GM19043 (cell line): Measurements from ENCODE around the gene MRPL30.
"Not testable (repeated sequence)": the region's sequence is repeated elsewhere in the genome, so short reads cannot be mapped to it uniquely, and the experiment has no call there.

Experiments used
- ATAC-seq: cut with Tn5 transposase; IDR thresholded peaks from one replicate; pipeline ENCODE4 v1.9.1; 2021; ENCODE audit warnings: low read depth; ENCODE audit not compliant: unreplicated experiment

MRPL30 gene

DNA sequence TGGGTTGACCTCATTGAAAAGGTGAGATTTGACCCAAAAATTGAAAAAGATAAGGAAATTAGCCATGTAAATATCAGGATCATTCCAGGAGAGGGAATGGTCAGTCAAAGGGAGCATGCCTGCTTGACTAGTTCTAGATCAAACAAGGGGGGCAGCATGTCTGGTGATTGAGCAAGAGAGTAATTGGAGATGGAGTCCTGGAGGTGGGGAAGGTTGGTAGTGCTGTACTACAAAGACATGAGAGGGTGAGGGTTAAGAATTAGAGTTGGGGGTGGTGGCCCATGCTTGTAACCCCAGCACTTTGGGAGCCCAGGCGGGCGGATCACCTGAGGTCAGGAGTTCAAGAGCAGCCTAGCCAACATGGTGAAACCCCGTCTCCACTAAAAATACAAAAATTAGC, 2.0 kb downstream of the MRPL30 start:
- no peak for ATAC-seq

DNA sequence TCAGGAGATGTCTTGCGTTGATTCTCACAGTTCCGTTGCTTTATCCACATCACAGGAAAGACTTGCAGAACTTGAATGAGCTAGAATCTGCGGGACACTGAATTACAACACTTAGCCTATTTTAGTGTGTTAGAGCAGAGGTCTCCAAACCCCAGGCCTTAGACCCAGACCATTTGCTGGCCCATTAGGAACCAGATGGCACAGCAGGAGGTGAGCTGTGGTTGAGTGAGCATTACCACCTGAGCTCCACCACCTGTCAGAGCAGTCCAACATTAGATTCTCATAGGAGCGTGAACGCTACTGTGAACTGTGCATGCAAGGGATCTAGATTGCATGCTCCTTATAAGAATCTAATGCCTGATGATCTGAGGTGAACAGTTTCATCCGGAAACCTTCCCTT, 3.8 kb downstream of the MRPL30 start:
- ATAC-seq: no peak

DNA sequence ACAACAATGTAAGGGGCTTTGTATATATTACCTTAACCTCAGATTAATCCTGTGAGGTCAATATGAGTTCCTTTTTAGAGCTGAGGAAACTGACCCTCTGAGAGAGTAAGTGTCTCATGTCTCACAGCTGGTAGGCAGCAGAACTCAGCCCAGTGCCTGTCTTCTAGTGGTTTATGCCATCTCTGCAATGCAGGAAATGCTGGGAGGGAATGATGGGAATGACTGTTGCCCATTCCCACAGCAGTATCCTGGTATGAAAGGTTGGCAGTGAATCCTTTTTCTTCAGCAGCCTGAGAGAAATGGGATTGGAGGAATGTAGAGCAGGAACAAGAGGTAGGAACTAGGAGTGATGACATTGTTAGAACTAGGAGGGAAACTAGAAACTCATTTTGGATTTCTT, 6.0 kb downstream of the MRPL30 start:
- no peak for ATAC-seq

DNA sequence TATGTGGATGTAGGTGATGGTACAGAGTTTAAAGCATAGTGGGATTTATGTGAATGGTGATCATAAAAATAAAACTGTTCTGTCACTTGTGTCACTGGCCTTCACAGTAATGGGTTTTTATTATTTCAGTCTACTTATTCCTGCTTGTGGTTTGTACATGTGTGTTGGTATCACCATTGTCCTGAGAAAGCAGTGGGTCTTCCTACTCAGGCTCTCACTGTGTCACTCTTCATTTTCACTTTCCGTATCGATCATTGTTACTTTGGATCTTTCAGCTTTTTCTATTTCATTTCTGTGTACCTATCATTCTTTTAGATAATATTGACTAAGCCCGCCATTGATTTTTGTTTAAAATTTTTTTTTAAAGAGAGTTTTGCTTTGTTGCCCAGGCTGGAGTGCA, 7.4 kb downstream of the MRPL30 start:
- no peak for ATAC-seq

DNA sequence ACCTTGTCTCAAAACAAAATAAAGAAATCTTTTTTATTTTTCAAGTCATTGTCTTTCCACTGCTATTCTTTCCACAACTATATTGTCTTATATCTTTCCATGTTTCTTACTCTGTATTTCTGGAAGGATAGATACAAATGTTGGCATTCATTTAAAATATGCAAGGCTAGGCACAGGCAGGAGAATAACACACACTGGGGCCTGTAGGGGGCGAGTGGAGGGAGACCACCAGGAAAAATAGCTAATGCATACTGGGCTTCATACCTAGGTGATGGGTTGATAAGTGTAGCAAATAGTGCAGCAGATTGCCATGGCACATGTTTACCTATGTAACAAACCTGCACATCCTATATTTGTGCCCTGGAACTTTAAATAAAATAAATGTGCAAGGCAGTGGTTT, 9.6 kb downstream of the MRPL30 start:
- no peak for ATAC-seq

DNA sequence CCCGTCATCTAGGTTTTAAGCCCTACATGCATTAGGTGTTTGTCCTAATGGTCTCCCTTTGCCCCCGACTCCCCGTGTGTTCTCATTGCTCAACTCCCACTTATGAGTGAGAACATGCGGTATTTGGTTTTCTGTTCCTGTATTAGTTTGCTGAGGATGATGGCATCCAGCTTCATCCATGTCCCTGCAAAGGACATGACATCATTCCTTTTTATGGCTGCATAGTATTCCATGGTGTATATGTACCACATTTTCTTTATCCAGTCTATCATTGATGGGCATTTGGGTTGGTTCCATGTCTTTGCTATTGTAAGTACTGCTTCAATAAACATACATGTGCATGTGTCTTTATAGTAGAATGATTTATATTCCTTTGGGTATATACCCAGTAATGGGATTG, 11.4 kb downstream of the MRPL30 start:
- not testable (repeated sequence) for ATAC-seq

DNA sequence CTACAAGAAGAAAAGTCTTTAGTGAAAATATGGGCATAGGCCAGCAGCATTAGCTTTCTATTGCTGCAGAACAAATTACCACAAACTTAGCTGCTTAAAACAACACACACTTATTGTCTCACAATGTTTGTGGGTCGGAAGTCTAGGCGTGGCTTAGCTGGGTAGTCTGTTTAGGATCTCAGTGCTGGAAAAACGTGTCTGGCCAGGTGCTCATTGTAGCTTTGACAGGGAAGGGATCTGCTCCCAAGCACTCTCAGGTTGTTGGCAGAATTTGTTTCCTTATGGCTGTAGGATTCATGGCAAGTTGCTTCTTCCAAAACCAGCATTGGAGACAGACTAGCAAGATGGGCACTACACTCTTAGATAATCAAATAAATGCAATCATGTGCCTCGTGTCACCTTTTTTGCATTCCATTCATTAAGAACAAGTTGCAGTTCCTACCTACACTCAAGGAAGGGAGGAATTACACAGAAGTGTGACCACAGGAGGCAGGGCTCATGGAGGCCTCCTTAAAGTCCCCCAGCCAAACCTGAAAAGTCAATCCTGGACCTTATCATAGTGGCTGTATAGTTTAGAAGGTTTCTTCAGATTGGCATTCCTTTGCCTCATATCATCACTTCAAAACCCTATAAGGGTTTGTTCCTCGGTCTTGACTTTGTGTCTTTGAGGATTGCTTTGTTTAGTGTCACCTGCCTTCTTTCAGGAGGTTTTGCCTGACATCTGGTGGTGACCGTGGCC, 17.3 kb downstream of the MRPL30 start:
- no peak for ATAC-seq

DNA sequence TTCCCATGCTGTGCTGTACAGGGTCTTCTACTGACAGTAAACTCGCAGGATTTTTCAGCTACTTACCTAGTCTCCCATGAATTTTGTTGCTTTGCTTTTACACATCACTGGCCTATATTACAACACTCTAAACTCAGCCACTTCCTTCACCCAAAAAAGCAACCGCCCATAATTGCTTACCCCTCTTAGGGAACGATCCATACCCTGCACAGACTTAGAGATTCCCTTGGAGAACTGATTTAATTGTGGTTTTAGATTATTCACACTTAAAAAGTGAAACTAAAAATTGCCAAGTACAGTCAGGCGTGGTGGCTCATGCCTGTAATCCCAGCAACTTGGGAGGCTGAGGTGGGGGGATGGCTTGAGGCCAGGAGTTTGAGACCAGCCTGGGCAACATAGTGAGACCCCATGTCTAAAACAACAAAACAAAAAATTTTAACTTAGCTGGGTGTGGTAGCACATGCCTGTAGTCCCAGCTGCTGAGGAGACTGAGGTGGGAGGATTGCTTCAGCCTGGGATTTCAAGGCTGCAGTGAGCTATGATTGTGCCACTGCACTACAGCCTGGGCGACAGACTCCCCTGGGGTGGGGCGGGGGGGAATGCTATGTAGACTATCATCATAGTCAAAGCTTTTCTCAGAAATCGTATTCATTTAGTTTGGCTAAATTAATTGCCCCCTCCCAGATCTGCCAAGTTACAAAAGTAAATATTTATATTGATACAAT, 19.3 kb downstream of the MRPL30 start:
- no peak for ATAC-seq

DNA sequence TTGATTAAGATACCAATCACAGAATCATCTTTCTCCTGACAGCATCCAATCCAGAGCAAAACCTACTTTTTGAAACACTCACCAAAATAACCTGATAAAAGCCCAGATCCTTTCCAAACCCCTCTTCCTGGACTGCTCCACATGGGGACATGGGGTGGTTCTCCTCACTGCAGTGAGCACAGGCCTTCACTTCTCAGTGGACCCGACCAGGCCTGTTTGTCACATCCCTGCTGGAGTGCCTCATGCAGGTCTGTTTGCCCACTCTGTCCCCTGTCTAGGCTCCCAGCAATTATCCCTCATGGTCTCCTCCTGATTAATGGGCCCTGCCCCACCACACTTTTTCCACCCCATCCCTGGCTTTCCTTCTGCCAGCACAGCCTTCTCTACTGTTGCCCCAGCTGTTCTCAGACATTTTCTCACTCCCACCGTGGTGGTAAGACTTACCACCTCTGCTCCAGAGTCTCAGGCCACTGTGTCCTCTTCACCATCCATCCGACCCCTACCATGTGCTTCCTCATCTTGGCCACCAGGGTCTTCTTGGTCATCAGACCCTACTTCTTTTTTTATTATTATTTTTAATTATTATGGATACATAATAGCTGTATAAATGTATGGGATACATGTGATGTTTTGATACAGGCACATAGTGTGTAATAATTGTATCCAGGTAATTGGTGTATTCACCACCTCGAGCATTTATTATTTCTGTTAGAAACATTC, 21.1 kb downstream of the MRPL30 start:
- ATAC-seq: no peak

DNA sequence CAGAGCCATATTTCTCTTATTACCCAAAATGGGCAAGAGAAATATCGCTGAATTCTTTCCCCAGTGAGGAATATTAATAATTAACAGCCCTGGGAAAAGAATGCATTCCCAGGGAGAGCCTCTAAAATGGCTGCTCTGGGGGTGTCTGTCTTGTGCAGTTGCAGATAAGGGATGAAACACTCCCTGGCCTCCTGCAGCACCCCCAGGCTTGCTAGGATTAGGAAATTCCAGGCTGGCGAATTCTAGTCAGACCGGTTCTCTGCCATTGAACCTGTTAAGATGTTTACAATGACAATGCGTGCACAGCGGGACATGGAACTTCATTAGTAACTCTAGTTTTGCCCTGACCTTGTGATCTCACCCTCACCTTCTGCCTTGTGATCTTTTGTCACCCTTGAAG, 24.5 kb downstream of the MRPL30 start:
- no peak for ATAC-seq

DNA sequence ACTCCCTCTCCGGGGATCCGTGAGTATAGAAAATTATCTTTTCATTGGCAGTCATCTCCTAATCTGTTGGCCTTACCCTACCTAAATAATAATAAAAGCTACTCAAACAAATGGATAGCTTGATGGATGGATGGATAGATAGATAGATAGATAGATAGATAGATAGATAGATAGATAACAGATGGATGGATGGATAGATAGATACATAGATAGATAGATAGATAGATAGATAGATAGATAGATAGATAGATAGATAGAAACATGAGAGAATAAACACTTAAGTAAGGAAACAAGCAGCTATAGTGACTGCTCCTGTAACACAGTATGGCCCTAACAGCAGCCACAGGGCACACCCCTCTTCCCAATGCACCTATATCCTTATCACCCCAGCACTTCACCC, 35.1 kb downstream of the MRPL30 start:
- no peak for ATAC-seq

DNA sequence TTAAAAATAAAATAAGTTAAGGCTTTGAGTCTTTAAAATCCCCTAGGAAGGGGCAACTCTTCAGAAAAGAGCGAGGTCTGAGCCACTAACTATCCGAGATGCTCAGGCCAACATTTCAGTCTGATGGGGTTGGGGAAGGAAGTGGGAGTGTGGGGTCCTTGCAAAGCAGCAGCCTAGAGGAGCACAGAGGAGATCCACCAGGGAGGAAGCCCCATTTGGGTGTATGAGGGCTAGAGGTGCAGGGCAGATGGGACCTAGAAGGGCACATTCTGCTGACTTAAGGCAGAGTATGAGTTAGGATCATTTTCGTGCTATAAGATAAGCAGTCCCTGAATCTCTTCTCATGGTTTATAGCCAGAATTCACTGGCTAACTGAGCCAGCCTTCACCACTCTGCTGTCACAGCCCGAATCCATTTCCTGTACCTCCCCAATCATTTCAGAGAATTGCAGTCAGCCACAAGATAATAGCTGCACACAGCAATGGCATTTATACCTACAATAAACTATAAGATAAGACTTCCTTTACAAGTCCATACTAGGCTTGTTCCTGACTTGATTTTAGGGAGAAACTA, 37.0 kb downstream of the MRPL30 start:
- no peak for ATAC-seq

DNA sequence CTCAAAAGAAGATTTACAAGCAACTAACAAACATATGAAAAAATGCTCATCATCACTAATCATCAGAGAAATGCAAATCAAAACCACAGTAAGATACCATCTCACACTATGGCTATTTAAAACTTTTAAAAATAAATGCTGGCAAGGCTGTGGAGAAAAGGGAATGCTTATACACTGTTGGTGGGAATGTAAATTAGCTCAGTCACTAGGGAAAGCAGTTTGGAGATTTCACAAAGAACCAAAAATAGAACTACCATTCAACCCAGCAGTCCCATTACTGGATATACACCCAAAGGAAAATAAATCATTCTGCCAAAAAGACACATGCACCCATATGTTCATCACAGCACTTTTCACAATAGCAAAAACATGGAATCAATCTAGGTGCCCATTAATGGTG, 52.2 kb downstream of the MRPL30 start:
- not testable (repeated sequence) for ATAC-seq

DNA sequence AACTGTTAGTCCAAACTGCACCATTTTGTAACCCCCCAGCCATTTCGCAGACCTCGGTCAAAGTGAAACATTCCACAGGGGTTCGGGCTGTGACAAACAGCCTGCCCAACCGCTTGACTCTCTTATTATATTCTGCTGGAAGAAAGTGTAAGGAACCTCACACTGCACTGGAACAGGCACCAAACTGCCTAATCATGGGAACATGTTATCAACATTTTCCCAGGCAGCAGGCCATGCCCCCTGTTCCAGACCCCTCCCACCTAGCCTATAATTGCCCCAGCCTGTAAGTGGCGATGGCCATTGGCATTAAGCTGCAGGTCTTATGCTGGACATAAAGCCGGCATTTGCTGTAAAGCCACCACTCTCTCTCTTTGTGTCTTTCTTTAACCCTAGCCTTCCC, 57.6 kb downstream of the MRPL30 start:
- ATAC-seq: no peak

DNA sequence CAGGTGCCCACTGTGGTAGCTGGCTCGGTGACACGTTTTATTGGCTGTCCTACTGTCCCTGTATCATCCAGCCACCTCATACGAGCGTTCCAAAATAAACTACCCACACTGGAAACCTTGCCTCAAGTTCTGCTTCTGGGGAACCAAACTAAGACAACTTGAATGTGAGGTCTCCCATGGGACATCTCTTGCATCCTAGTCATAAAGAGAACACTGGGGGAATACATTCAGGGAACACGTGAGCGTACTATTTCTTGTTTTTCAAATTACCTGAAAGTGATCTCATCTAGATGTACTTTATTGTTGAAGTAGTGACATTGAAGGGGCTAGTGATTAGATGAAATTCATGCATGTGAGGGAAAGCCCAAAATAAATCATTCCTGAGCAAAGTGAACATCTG, 59.4 kb downstream of the MRPL30 start:
- no peak for ATAC-seq

DNA sequence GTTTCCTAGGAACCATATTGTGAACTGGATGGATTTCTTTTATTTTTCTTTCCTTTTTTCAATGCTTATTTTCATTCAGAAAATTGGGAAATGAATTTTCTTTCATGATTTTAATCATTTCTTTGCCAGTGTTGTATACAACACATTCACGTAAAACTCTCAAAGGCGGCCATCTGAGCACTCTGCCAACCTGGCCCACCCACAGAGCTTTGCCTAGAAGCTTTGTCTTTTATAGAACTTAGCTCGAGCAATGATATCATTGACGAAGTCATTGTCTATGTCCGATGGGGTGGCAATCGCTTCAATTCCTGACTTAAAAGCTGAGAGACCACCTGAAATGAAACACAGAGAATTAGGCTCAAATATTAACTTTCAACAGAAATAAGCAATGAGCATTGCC, 61.2 kb downstream of the MRPL30 start:
- ATAC-seq: no peak
